ENCODE results near the gene TAAR9.

GRCh38 chr6:132489376-132489775 lies 48.7 kb upstream of the TAAR9 start:
- TF ChIP-seq CTCF (IDR thresholded peaks at IDR 0.05) = no peak
- TF ChIP-seq POLR2AphosphoS5 (IDR thresholded peaks at IDR 0.05) = no peak
- TF ChIP-seq POLR2A (IDR thresholded peaks at IDR 0.05) = no peak

Measured in transverse colon (tissue), 4 donors.